Caco-2 (cell line): ENCODE measurements around the gene CEP63. TPM values are rescaled to one million over a fixed set of nuclear protein-coding genes. Genes with fewer than 3 reads are reported as not detected.

Source experiments
- BruUV-seq: library from RNA; stranded (reverse); fragments of 400-500 nt; replicated peaks from 2 replicates; lab custom pipeline; 2021; lab: Mats Ljungman, UMichigan
- CTCF ChIA-PET: fragments of 300-600 bp; sonication (Branson Sonifier 250); formaldehyde crosslinking; loops from one replicate; lab custom pipeline; 2022; ENCODE audit warnings: antibody characterized with exemption; lab: Charles Lee
- POLR2A ChIA-PET: fragments of 300-600 bp; sonication (Branson Sonifier 250); formaldehyde crosslinking; loops from one replicate; lab custom pipeline; 2022; ENCODE audit warnings: antibody characterized with exemption; lab: Charles Lee
- DNase-seq, 2 experiments: peaks; one replicate each; pipeline versions ENCODE4 v3.0.0 to v3.0.0-alpha.2; 2020 to 2022
- H3K27me3 ChIP-seq: replicated peaks from 2 replicates; pipeline ENCODE4 v1.6.0; 2011; ENCODE audit warnings: low read length; ENCODE audit not compliant: control insufficient read depth, insufficient read depth
- H3K36me3 ChIP-seq: 2 replicates; pipeline ENCODE4 v1.5.1; 2011; ENCODE audit warnings: low read length; ENCODE audit not compliant: control insufficient read depth, insufficient read depth
- H3K4me1 ChIP-seq: fragments of 250-450 bp; sonication (Bioruptor Pico); 2 replicates; pipeline ENCODE4 v1.5.1; 2020; ENCODE audit warnings: mild to moderate bottlenecking
- H3K4me3 ChIP-seq: 2 replicates; pipeline ENCODE4 v1.5.1; 2011; ENCODE audit warnings: low read depth, mild to moderate bottlenecking, control low read depth, low read length
- H3K9me3 ChIP-seq: fragments of 250-450 bp; sonication (Bioruptor Pico); 2 replicates; pipeline ENCODE4 v1.5.1; 2020; ENCODE audit warnings: mild to moderate bottlenecking, moderate library complexity
- H3K27ac Mint-ChIP-seq: one replicate; pipeline ENCODE4 v1.8.0; 2022; ENCODE audit warnings: mixed read lengths; ENCODE audit not compliant: unreplicated experiment
- H3K27me3 Mint-ChIP-seq: one replicate; pipeline ENCODE4 v1.8.0; 2022; ENCODE audit warnings: mixed read lengths; ENCODE audit not compliant: insufficient read depth, unreplicated experiment
- H3K36me3 Mint-ChIP-seq: one replicate; pipeline ENCODE4 v1.8.0; 2022; ENCODE audit warnings: mild to moderate bottlenecking, mixed read lengths; ENCODE audit not compliant: insufficient read depth, unreplicated experiment
- H3K4me1 Mint-ChIP-seq: one replicate; pipeline ENCODE4 v1.8.0; 2022; ENCODE audit warnings: low read depth, mixed read lengths; ENCODE audit not compliant: unreplicated experiment
- H3K4me3 Mint-ChIP-seq: one replicate; pipeline ENCODE4 v1.8.0; 2022; ENCODE audit warnings: mild to moderate bottlenecking, moderate library complexity, mixed read lengths; ENCODE audit not compliant: unreplicated experiment
- H3K9me3 Mint-ChIP-seq: one replicate; pipeline ENCODE4 v1.8.0; 2022; ENCODE audit warnings: mixed read lengths; ENCODE audit not compliant: unreplicated experiment
- CTCF ChIP-seq, 2 experiments: fragments of 200-600 bp in 1 of 2; IDR thresholded peaks; 1 replicate in 1 of 2; 2 replicates in 1 of 2; pipeline versions ENCODE4 v1.5.1 to v1.8.0; 2011 to 2022; ENCODE audit warnings: antibody characterized with exemption in 1 of 2, control low read depth in 1 of 2, inconsistent platforms in 1 of 2, low read depth in 1 of 2, low read length in 1 of 2, mild to moderate bottlenecking in 1 of 2, moderate library complexity in 1 of 2; ENCODE audit not compliant: insufficient read depth in 1 of 2, severe bottlenecking in 1 of 2, unreplicated experiment in 1 of 2
- intact Hi-C: fragments of 100-400 bp; cut with micrococcal nuclease; formaldehyde crosslinking; loops from one replicate; pipeline ENCODE4 v1.10.0; 2022; ENCODE audit not compliant: unreplicated experiment
- total RNA-seq: library from RNA; stranded (reverse); gene quantifications from 2 replicates; pipeline ENCODE4 v1.2.3, GENCODE V29; 2022

CEP63 gene
- total RNA-seq, 1 experiment from 2014 or later: 21.9 TPM

GRCh38 chr3:134449277-134449676 lies 36.6 kb upstream of the CEP63 start:
- no peaks in the 10 kb centered on the region for H3K9me3 ChIP-seq
- Mint-ChIP-seq H3K4me1 (peaks cover 24% of the 10 kb centered on the region), H3K36me3 (no peaks in the 10 kb centered on the region), H3K4me3 (no peak overlapping the region), H3K9me3 (peaks cover 10% of the 10 kb centered on the region), H3K27me3 (no peaks in the 10 kb centered on the region), H3K27ac (no peak overlapping the region)
- H3K36me3 ChIP-seq: no peaks in the 10 kb centered on the region
- TF ChIP-seq CTCF (IDR thresholded peaks at IDR 0.05; ENCODE audit: insufficient read depth in 1 of 2, low read depth in 1 of 2, low read length in 1 of 2, severe bottlenecking in 1 of 2, unreplicated experiment in 1 of 2): peak in 1 of 2 experiments; percentile 12
- DNase-seq: no peak
- no peaks in the 10 kb centered on the region for H3K27me3 ChIP-seq
- intact Hi-C loops: loop anchor here (1.0 kb wide), 1 partner anchor 141 kb away; no protein-coding TSS in a partner anchor
- peaks cover 3% of the 10 kb centered on the region; the same call in 1 of the 2 replicates for H3K4me1 ChIP-seq
- CTCF ChIA-PET: interaction anchor here (1.0 kb wide), 1 partner anchor 150 kb away, joined by 3 read pairs; no protein-coding TSS in a partner anchor
- BruUV-seq: no TSS peak
- POLR2A ChIA-PET: no interaction called here
- H3K4me3 ChIP-seq: no peak overlapping the region

- Histone ChIP-seq H3K27me3 (no peaks in the 10 kb centered on the region), H3K4me1 (peaks cover 3% of the 10 kb centered on the region; the same call in 1 of the 2 replicates), H3K9me3 (no peaks in the 10 kb centered on the region), H3K36me3 (no peaks in the 10 kb centered on the region), H3K4me3 (no peak overlapping the region)
- peaks cover 19% of the 10 kb centered on the region for H3K4me1 Mint-ChIP-seq
- no peak for TF ChIP-seq CTCF (IDR thresholded peaks at IDR 0.05; ENCODE audit: insufficient read depth in 1 of 2, low read depth in 1 of 2, low read length in 1 of 2, severe bottlenecking in 1 of 2, unreplicated experiment in 1 of 2)
- no peak overlapping the region for H3K27ac Mint-ChIP-seq
- intact Hi-C loops: loop anchor here (1.0 kb wide), 1 partner anchor 142 kb away; no protein-coding TSS in a partner anchor
- no TSS peak for BruUV-seq
- peaks cover 5% of the 10 kb centered on the region for H3K9me3 Mint-ChIP-seq
- ChIA-PET POLR2A (no interaction called here), CTCF (interaction anchor here (1.0 kb wide), 1 partner anchor 150 kb away, joined by 3 read pairs; no protein-coding TSS in a partner anchor)
- no peaks in the 10 kb centered on the region for H3K27me3 Mint-ChIP-seq
- no peak for DNase-seq
- H3K4me3 Mint-ChIP-seq: no peak overlapping the region
- no peaks in the 10 kb centered on the region for H3K36me3 Mint-ChIP-seq
Observed at GRCh38 chr3:134449951-134450350, 35.9 kb upstream of the CEP63 start.

- ChIA-PET CTCF (no interaction called here), POLR2A (no interaction called here)
- Histone ChIP-seq H3K27me3 (no peaks in the 10 kb centered on the region), H3K9me3 (no peaks in the 10 kb centered on the region), H3K4me1 (peaks cover 12% of the 10 kb centered on the region; the same call in 1 of the 2 replicates), H3K36me3 (no peaks in the 10 kb centered on the region), H3K4me3 (no peak overlapping the region)
- no peaks in the 10 kb centered on the region for H3K36me3 Mint-ChIP-seq
- TF ChIP-seq CTCF (IDR thresholded peaks at IDR 0.05; ENCODE audit: insufficient read depth in 1 of 2, low read depth in 1 of 2, low read length in 1 of 2, severe bottlenecking in 1 of 2, unreplicated experiment in 1 of 2): no peak
- DNase-seq: no peak
- no peak overlapping the region for H3K27ac Mint-ChIP-seq
- no peaks in the 10 kb centered on the region for H3K9me3 Mint-ChIP-seq
- intact Hi-C loops: no loop called here
- BruUV-seq: no TSS peak
- no peak overlapping the region for H3K4me3 Mint-ChIP-seq
- H3K27me3 Mint-ChIP-seq: no peaks in the 10 kb centered on the region
- H3K4me1 Mint-ChIP-seq: peaks cover 11% of the 10 kb centered on the region
Observed at GRCh38 chr3:134453631-134454030, 32.2 kb upstream of the CEP63 start.
